ENCODE data around the gene TMCC1.

- TF ChIP-seq POLR2AphosphoS5 (IDR thresholded peaks at IDR 0.05; ENCODE audit: borderline replicate concordance, low read depth, low read length) (no peak), EZH2 (IDR thresholded peaks at IDR 0.05) (no peak), FOXP2 (optimal IDR thresholded peaks at IDR 0.05; ENCODE audit: control extremely low read depth, extremely low read length, insufficient read depth) (no peak)
Observed at GRCh38 chr3:129768728-129769127, 124.8 kb downstream of the TMCC1 start.
